ENCODE data around the gene FLNA.

FLNA gene

GRCh38 chrX:154355094-154355775, 19.2 kb downstream of the FLNA start:
- Histone ChIP-seq H3K4me3 (ENCODE audit: low read depth, low read length) (no peak overlapping the region), H3K4me1 (ENCODE audit: control insufficient read depth, insufficient read depth, low read length) (no peaks in the 10 kb centered on the region), H3K9me3 (ENCODE audit: control insufficient read depth, insufficient read depth, low read depth, low read length) (peaks cover 18% of the 10 kb centered on the region; the same call in 1 of the 2 replicates), H3K27me3 (ENCODE audit: control insufficient read depth, insufficient read depth, low read length) (no peaks in the 10 kb centered on the region), H3K27ac (ENCODE audit: low read depth, low read length) (no peak overlapping the region), H3K36me3 (ENCODE audit: control insufficient read depth, insufficient read depth, low read length) (peaks cover 100% of the 10 kb centered on the region), H3K9ac (ENCODE audit: low read length) (no peak overlapping the region)

- H3K9me3 ChIP-seq (ENCODE audit: control insufficient read depth, insufficient read depth, low read depth, low read length), result peaks cover 21% of the 10 kb centered on the region; the same call in 1 of the 2 replicates
- no peaks in the 10 kb centered on the region for H3K27me3 ChIP-seq (ENCODE audit: control insufficient read depth, insufficient read depth, low read length)
- H3K4me3 ChIP-seq (ENCODE audit: low read depth, low read length), result no peak overlapping the region
- no peak overlapping the region for H3K27ac ChIP-seq (ENCODE audit: low read depth, low read length)
- H3K4me1 ChIP-seq (ENCODE audit: control insufficient read depth, insufficient read depth, low read length), result no peaks in the 10 kb centered on the region
- H3K36me3 ChIP-seq (ENCODE audit: control insufficient read depth, insufficient read depth, low read length), result peaks cover 100% of the 10 kb centered on the region
- H3K9ac ChIP-seq (ENCODE audit: low read length), result no peak overlapping the region
Measured at GRCh38 chrX:154354516-154354915, 19.9 kb downstream of the FLNA start.

- H3K27me3 ChIP-seq (ENCODE audit: control insufficient read depth, insufficient read depth, low read length), result no peaks in the 10 kb centered on the region
- H3K36me3 ChIP-seq (ENCODE audit: control insufficient read depth, insufficient read depth, low read length), result peaks cover 100% of the 10 kb centered on the region
- no peaks in the 10 kb centered on the region for H3K4me1 ChIP-seq (ENCODE audit: control insufficient read depth, insufficient read depth, low read length)
- H3K9ac ChIP-seq (ENCODE audit: low read length), result no peak overlapping the region
- peaks cover 21% of the 10 kb centered on the region; the same call in 1 of the 2 replicates for H3K9me3 ChIP-seq (ENCODE audit: control insufficient read depth, insufficient read depth, low read depth, low read length)
- no peak overlapping the region for H3K4me3 ChIP-seq (ENCODE audit: low read depth, low read length)
- H3K27ac ChIP-seq (ENCODE audit: low read depth, low read length), result no peak overlapping the region
Measured at GRCh38 chrX:154354013-154354412, 20.4 kb downstream of the FLNA start.

- Histone ChIP-seq H3K9me3 (ENCODE audit: control insufficient read depth, insufficient read depth, low read depth, low read length) (peaks cover 22% of the 10 kb centered on the region; the same call in 1 of the 2 replicates), H3K9ac (ENCODE audit: low read length) (no peak overlapping the region), H3K4me1 (ENCODE audit: control insufficient read depth, insufficient read depth, low read length) (no peaks in the 10 kb centered on the region), H3K27me3 (ENCODE audit: control insufficient read depth, insufficient read depth, low read length) (no peaks in the 10 kb centered on the region), H3K4me3 (ENCODE audit: low read depth, low read length) (no peak overlapping the region), H3K27ac (ENCODE audit: low read depth, low read length) (no peak overlapping the region), H3K36me3 (ENCODE audit: control insufficient read depth, insufficient read depth, low read length) (peaks cover 100% of the 10 kb centered on the region)
Measured at GRCh38 chrX:154353172-154353843, 21.1 kb downstream of the FLNA start.

GRCh38 chrX:154352466-154352865, 22.0 kb downstream of the FLNA start:
- Histone ChIP-seq H3K4me3 (ENCODE audit: low read depth, low read length) (no peak overlapping the region), H3K36me3 (ENCODE audit: control insufficient read depth, insufficient read depth, low read length) (peaks cover 95% of the 10 kb centered on the region), H3K9ac (ENCODE audit: low read length) (no peak overlapping the region), H3K9me3 (ENCODE audit: control insufficient read depth, insufficient read depth, low read depth, low read length) (peaks cover 25% of the 10 kb centered on the region; the same call in 1 of the 2 replicates), H3K27me3 (ENCODE audit: control insufficient read depth, insufficient read depth, low read length) (no peaks in the 10 kb centered on the region), H3K4me1 (ENCODE audit: control insufficient read depth, insufficient read depth, low read length) (peaks cover under 1% of the 10 kb centered on the region; the same call in 1 of the 2 replicates), H3K27ac (ENCODE audit: low read depth, low read length) (no peak overlapping the region)

GRCh38 chrX:154352012-154352401, 22.4 kb downstream of the FLNA start:
- peaks cover 90% of the 10 kb centered on the region for H3K36me3 ChIP-seq (ENCODE audit: control insufficient read depth, insufficient read depth, low read length)
- peaks cover 4% of the 10 kb centered on the region; the same call in 1 of the 2 replicates for H3K4me1 ChIP-seq (ENCODE audit: control insufficient read depth, insufficient read depth, low read length)

GRCh38 chrX:154351183-154352011, 23.0 kb downstream of the FLNA start:
- Histone ChIP-seq H3K9me3 (ENCODE audit: control insufficient read depth, insufficient read depth, low read depth, low read length) (peaks cover 20% of the 10 kb centered on the region; the same call in 1 of the 2 replicates), H3K9ac (ENCODE audit: low read length) (no peak overlapping the region), H3K4me3 (ENCODE audit: low read depth, low read length) (no peak overlapping the region), H3K4me1 (ENCODE audit: control insufficient read depth, insufficient read depth, low read length) (peaks cover 4% of the 10 kb centered on the region; the same call in 1 of the 2 replicates), H3K27me3 (ENCODE audit: control insufficient read depth, insufficient read depth, low read length) (no peaks in the 10 kb centered on the region), H3K27ac (ENCODE audit: low read depth, low read length) (no peak overlapping the region), H3K36me3 (ENCODE audit: control insufficient read depth, insufficient read depth, low read length) (peaks cover 84% of the 10 kb centered on the region)

More at GRCh38 chrX:154352012-154352401, 22.4 kb downstream of the FLNA start:
- no peak overlapping the region for H3K27ac ChIP-seq (ENCODE audit: low read depth, low read length)
- H3K9ac ChIP-seq (ENCODE audit: low read length), result no peak overlapping the region
- peaks cover 20% of the 10 kb centered on the region; the same call in 1 of the 2 replicates for H3K9me3 ChIP-seq (ENCODE audit: control insufficient read depth, insufficient read depth, low read depth, low read length)
- H3K4me3 ChIP-seq (ENCODE audit: low read depth, low read length), result no peak overlapping the region
- H3K27me3 ChIP-seq (ENCODE audit: control insufficient read depth, insufficient read depth, low read length), result no peaks in the 10 kb centered on the region

- H3K36me3 ChIP-seq (ENCODE audit: control insufficient read depth, insufficient read depth, low read length), result peaks cover 76% of the 10 kb centered on the region
- H3K27me3 ChIP-seq (ENCODE audit: control insufficient read depth, insufficient read depth, low read length), result no peaks in the 10 kb centered on the region
- H3K27ac ChIP-seq (ENCODE audit: low read depth, low read length), result no peak overlapping the region
- H3K9ac ChIP-seq (ENCODE audit: low read length), result no peak overlapping the region
- peaks cover 4% of the 10 kb centered on the region; the same call in 1 of the 2 replicates for H3K4me1 ChIP-seq (ENCODE audit: control insufficient read depth, insufficient read depth, low read length)
- no peak overlapping the region for H3K4me3 ChIP-seq (ENCODE audit: low read depth, low read length)
- peaks cover 20% of the 10 kb centered on the region; the same call in 1 of the 2 replicates for H3K9me3 ChIP-seq (ENCODE audit: control insufficient read depth, insufficient read depth, low read depth, low read length)
Measured at GRCh38 chrX:154350429-154351182, 23.8 kb downstream of the FLNA start.

GRCh38 chrX:154349979-154350378, 24.5 kb downstream of the FLNA start:
- H3K4me1 ChIP-seq (ENCODE audit: control insufficient read depth, insufficient read depth, low read length), result peaks cover 4% of the 10 kb centered on the region; the same call in 1 of the 2 replicates
- H3K36me3 ChIP-seq (ENCODE audit: control insufficient read depth, insufficient read depth, low read length), result peaks cover 70% of the 10 kb centered on the region

GRCh38 chrX:154349359-154349935, 25.0 kb downstream of the FLNA start:
- Histone ChIP-seq H3K36me3 (ENCODE audit: control insufficient read depth, insufficient read depth, low read length) (peaks cover 65% of the 10 kb centered on the region), H3K9ac (ENCODE audit: low read length) (no peak overlapping the region), H3K9me3 (ENCODE audit: control insufficient read depth, insufficient read depth, low read depth, low read length) (peaks cover 20% of the 10 kb centered on the region; the same call in 1 of the 2 replicates), H3K4me1 (ENCODE audit: control insufficient read depth, insufficient read depth, low read length) (peaks cover 4% of the 10 kb centered on the region; the same call in 1 of the 2 replicates), H3K27me3 (ENCODE audit: control insufficient read depth, insufficient read depth, low read length) (no peaks in the 10 kb centered on the region), H3K27ac (ENCODE audit: low read depth, low read length) (no peak overlapping the region), H3K4me3 (ENCODE audit: low read depth, low read length) (no peak overlapping the region)

More at GRCh38 chrX:154349979-154350378, 24.5 kb downstream of the FLNA start:
- Histone ChIP-seq H3K9ac (ENCODE audit: low read length) (no peak overlapping the region), H3K9me3 (ENCODE audit: control insufficient read depth, insufficient read depth, low read depth, low read length) (peaks cover 20% of the 10 kb centered on the region; the same call in 1 of the 2 replicates), H3K27me3 (ENCODE audit: control insufficient read depth, insufficient read depth, low read length) (no peaks in the 10 kb centered on the region), H3K27ac (ENCODE audit: low read depth, low read length) (no peak overlapping the region), H3K4me3 (ENCODE audit: low read depth, low read length) (no peak overlapping the region)
